ENCODE data around the gene TNFSF18. TPM values are rescaled to one million over a fixed set of nuclear protein-coding genes. Genes with fewer than 3 reads are reported as not detected.

TNFSF18 gene
- total RNA-seq, 1 experiment from 2014 or later, result not detected

- no peak for TF ChIP-seq CTCF (IDR thresholded peaks at IDR 0.05)
Measured at GRCh38 chr1:173052681-173053196, 2.0 kb upstream of the TNFSF18 start (continued).

- ATAC-seq (no peak), DNase-seq (ENCODE audit: low spot score) (no peak)
- Mint-ChIP-seq H3K36me3 (no peaks in the 10 kb centered on the region), H3K4me3 (no peak overlapping the region), H3K27ac (no peak overlapping the region), H3K27me3 (ENCODE audit: low read depth) (no peaks in the 10 kb centered on the region), H3K4me1 (no peaks in the 10 kb centered on the region), H3K9me3 (no peaks in the 10 kb centered on the region)
- TF ChIP-seq ZNF512 (CRISPR knock-in tag; IDR thresholded peaks at IDR 0.05; ENCODE audit: borderline replicate concordance) (no peak), ZNF671 (CRISPR knock-in tag; IDR thresholded peaks at IDR 0.05) (no peak), ZNF232 (CRISPR knock-in tag; IDR thresholded peaks at IDR 0.05) (no peak), TEAD1 (CRISPR knock-in tag; IDR thresholded peaks at IDR 0.05) (no peak), SMAD3 (CRISPR knock-in tag; IDR thresholded peaks at IDR 0.05; ENCODE audit: borderline replicate concordance) (no peak), ARID4B (CRISPR knock-in tag; IDR thresholded peaks at IDR 0.05; ENCODE audit: borderline replicate concordance) (no peak), NR2C2 (CRISPR knock-in tag; IDR thresholded peaks at IDR 0.05) (no peak), ATF1 (CRISPR knock-in tag; IDR thresholded peaks at IDR 0.05) (no peak), NFE2L1 (CRISPR knock-in tag; IDR thresholded peaks at IDR 0.05) (no peak), NR3C1 (CRISPR knock-in tag; conservative IDR thresholded peaks at IDR 0.05; ENCODE audit: low read depth) (no peak), FOXP4 (CRISPR knock-in tag; IDR thresholded peaks at IDR 0.05) (no peak), ATF2 (CRISPR knock-in tag; IDR thresholded peaks at IDR 0.05; ENCODE audit: borderline replicate concordance, low read depth) (no peak), E2F4 (CRISPR knock-in tag; IDR thresholded peaks at IDR 0.05; ENCODE audit: borderline replicate concordance, low read depth) (no peak), ZNF281 (CRISPR knock-in tag; IDR thresholded peaks at IDR 0.05) (no peak), ZNF425 (CRISPR knock-in tag; conservative IDR thresholded peaks at IDR 0.05) (no peak), ZNF416 (CRISPR knock-in tag; IDR thresholded peaks at IDR 0.05) (no peak)
- POLR2A ChIA-PET, result no interaction called here
- CTCF ChIA-PET, result no interaction called here
Measured at GRCh38 chr1:173049322-173049633, 1.5 kb downstream of the TNFSF18 start.
